Measurements from ENCODE around the gene CAMTA2. TPM values are rescaled to one million over a fixed set of nuclear protein-coding genes. Genes with fewer than 3 reads are reported as not detected.
A peak's percentile ranks its signal among the peaks of the same experiment; 100 is the strongest.

The CAMTA2 gene
- total RNA-seq, 4 donors from 2014 or later = 42.4 to 124 (median 88.7) TPM

- Histone ChIP-seq H3K27ac (peak overlapping the region in 2 of 4 donors; percentile 91 to 97), H3K4me3 (no peak overlapping the region), H3K9me3 (no peaks in the 10 kb centered on the region), H3K27me3 (no peaks in the 10 kb centered on the region), H3K36me3 (peaks cover 0 to 40% (median 0%) of the 10 kb centered on the region in 3 donors), H3K4me1 (peaks cover 0 to 36% (median 10%) of the 10 kb centered on the region in 4 donors)
- TF ChIP-seq, protein P1, sequence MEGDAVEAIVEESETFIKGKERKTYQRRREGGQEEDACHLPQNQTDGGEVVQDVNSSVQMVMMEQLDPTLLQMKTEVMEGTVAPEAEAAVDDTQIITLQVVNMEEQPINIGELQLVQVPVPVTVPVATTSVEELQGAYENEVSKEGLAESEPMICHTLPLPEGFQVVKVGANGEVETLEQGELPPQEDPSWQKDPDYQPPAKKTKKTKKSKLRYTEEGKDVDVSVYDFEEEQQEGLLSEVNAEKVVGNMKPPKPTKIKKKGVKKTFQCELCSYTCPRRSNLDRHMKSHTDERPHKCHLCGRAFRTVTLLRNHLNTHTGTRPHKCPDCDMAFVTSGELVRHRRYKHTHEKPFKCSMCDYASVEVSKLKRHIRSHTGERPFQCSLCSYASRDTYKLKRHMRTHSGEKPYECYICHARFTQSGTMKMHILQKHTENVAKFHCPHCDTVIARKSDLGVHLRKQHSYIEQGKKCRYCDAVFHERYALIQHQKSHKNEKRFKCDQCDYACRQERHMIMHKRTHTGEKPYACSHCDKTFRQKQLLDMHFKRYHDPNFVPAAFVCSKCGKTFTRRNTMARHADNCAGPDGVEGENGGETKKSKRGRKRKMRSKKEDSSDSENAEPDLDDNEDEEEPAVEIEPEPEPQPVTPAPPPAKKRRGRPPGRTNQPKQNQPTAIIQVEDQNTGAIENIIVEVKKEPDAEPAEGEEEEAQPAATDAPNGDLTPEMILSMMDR (IDR thresholded peaks at IDR 0.05) = no peak
- TF ChIP-seq POLR2A (IDR thresholded peaks at IDR 0.05) = no peak
- no peak for DNase-seq
Observed at GRCh38 chr17:4970273-4970672, 17.2 kb downstream of the CAMTA2 start.

DNA sequence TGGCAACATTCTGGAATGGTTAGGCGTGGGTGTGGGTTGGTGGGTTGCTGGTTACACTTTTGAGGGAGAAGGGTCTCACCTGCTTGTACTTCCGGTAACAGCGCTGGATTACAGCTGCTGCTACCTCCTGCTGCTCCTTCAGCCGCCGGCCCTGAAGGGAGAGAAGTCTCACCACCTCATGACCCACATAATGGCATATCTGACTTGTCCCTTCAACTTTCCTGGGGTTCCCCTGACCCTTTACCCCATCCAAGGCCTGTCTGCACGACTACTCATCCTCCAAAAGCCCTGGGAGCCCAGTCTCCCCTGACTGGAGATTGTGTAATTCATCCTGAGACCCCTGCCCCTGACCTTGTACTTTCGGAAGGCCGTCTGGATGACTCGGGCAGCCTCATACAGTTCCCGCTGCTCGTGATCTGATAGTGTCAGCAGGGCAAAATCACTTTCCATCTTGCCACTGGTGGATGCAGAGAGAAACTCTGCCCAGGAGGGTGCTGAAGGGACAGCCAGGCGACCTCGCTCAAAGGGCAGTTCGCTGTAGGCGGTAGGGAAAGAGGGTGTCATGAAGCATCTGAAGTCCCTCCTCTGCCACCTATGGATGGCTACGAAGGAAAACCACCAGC is 17.8 kb downstream of the CAMTA2 start:
- no peak overlapping the region for H3K4me3 ChIP-seq
- DNase-seq = no peak
- H3K27ac ChIP-seq = peak overlapping the region in 3 of 4 donors; percentile 91 to 97 (median 93)
- TF ChIP-seq, protein P1 (IDR thresholded peaks at IDR 0.05) = no peak
- no peak for TF ChIP-seq POLR2A (IDR thresholded peaks at IDR 0.05)
- no peaks in the 10 kb centered on the region for H3K27me3 ChIP-seq
- H3K4me1 ChIP-seq = peaks cover 0 to 36% (median 10%) of the 10 kb centered on the region in 4 donors
- H3K36me3 ChIP-seq = peaks cover 0 to 40% (median 0%) of the 10 kb centered on the region in 3 donors
- no peaks in the 10 kb centered on the region for H3K9me3 ChIP-seq

DNA sequence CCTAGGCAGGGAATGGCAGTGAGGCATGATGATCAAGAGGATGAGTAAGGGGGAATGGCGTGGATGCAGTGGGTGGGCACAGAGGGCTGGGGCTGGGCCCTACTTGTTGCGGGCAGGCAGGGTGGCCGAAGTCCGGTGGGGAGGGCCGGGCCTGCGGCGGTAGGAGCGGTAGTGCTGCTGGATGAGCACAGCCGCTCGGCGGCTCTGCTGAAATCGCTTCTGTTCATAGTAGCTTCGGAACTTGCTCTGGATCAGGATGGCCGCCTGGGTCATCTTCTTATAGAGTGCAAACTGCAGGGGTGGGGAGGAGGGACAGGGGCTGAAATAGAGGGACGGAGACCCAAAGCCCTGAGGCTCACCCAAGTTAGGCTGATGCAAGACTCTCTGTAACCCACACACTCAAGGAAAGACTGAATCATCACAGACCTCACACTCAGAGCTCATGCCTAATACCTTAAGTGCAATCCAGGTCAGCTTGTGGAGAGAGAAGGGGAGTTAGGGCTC is 18.4 kb downstream of the CAMTA2 start:
- Histone ChIP-seq H3K4me3 (peak overlapping the region in 3 of 4 donors; percentile 0 to 74 (median 68)), H3K27me3 (no peaks in the 10 kb centered on the region), H3K9me3 (no peaks in the 10 kb centered on the region), H3K27ac (peak overlapping the region; percentile 90 to 97 (median 92)), H3K4me1 (peaks cover 0 to 36% (median 10%) of the 10 kb centered on the region in 4 donors), H3K36me3 (peaks cover 0 to 35% (median 0%) of the 10 kb centered on the region in 3 donors)
- TF ChIP-seq, protein P1 (IDR thresholded peaks at IDR 0.05) = no peak
- TF ChIP-seq POLR2A (IDR thresholded peaks at IDR 0.05) = no peak
- DNase-seq = peak in 1 of 3 donors; percentile 51

DNA sequence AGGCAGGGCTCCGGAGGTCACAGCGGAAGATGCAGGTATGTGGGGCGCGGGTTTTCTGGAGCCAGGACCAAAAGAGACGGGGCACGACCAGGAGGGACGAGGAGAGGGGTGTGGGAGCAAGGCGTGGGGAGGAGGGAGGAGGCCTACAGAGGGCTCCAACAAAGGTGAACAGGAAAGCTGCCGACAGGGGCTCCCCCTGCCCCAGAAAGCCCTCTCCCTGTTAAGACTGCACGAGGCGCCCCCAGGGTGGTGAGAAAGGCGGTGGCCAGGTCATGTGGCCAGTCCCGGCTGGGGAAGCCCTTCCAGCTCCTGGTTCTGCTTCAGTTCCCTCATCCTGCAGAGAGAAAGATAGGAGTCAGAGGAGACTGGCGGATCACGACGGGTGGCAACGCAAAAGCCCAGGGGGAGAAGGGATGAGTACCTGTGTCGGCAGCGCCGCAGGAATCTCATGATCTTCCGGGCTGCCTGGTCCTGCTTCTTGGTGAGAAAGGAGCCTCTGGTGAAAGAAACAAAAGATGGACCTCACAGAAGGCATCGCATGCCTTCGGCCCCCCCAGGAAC is 18.9 kb downstream of the CAMTA2 start:
- H3K27me3 ChIP-seq = no peaks in the 10 kb centered on the region
- no peak for TF ChIP-seq POLR2A (IDR thresholded peaks at IDR 0.05)
- TF ChIP-seq, protein P1 (IDR thresholded peaks at IDR 0.05) = no peak
- peak overlapping the region; percentile 68 to 80 (median 76) for H3K4me3 ChIP-seq
- peaks cover 0 to 36% (median 10%) of the 10 kb centered on the region in 4 donors for H3K4me1 ChIP-seq
- peaks cover 0 to 30% (median 0%) of the 10 kb centered on the region in 3 donors for H3K36me3 ChIP-seq
- H3K27ac ChIP-seq = peak overlapping the region; percentile 90 to 97 (median 92)
- H3K9me3 ChIP-seq = no peaks in the 10 kb centered on the region
- DNase-seq = no peak

DNA sequence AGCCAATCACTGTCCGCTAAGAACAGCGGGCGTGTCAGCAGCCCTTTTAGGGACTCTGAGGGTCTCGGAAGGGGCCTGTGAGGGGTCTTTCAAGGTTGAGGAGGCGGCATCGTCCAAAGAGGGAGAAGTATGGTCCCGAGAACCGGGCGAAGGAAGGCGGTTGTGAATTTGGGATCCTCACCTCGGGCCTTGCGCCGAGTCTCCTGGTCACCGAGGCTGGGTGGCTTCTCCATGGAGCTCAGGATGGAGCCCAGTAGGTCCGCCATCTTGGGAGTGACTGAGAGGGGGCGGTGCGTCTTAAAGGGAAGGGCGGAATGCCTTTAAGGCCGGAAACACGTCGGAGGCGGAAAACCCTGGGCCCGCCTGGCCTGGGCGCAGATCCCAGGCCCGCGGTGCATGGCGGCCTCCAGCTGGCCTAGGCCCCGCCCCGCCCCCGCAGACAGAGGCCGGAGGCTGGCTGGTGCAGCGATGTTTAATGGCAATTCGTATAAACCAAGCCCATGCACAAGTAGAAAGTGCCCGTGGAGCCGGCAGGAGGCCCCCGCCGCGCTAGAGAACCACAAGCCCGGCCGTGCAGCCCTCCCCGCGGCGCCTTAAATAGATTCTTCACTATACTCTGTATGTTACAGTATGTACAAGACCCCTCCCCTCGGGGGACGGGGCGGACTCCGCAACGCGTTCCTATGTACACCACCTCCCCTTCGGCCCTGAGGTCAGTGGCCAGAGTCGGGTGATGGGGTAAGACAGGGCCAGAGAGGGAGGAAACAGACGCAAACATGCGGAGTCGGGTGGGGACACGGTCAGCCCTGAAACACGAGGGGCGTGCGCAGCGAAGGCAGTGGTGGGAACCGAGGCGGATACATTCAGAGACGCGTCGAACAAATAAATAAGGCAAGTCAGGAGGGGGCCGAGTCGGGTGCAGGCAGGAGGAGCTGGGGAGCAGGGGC is 19.7 kb downstream of the CAMTA2 start, which contains the start of gene SPAG7:
Gene SPAG7 (minus strand): TSS at position 279 of the 947 bp plus-strand sequence. CDS start 13 bp downstream, at position 266.
- Histone ChIP-seq H3K36me3 (peaks cover 0 to 23% (median 0%) of the 10 kb centered on the region in 3 donors), H3K27me3 (no peaks in the 10 kb centered on the region), H3K9me3 (no peaks in the 10 kb centered on the region), H3K4me1 (peaks cover 0 to 36% (median 10%) of the 10 kb centered on the region in 4 donors), H3K4me3 (peak within 1 kb of the TSS; percentile 70 to 80 (median 76)), H3K27ac (peak within 1 kb of the TSS; percentile 90 to 97 (median 94))
- TF ChIP-seq, protein P1 (IDR thresholded peaks at IDR 0.05) = peak in 4 of 6 experiments; percentile 11 to 24 (median 21)
- TF ChIP-seq POLR2A (IDR thresholded peaks at IDR 0.05) = peak; percentile 75 to 82
- DNase-seq = peak; percentile 93 to 97 (median 97)

All from Peyer's patch (tissue), 4 donors.